CD4-positive, alpha-beta T cell (primary cell): ENCODE data around the gene RCOR1. TPM values are rescaled to one million over a fixed set of nuclear protein-coding genes. Genes with fewer than 3 reads are reported as not detected.

ENCODE experiments used
- ATAC-seq: fragments of 200-7000 bp; cut with Tn5 transposase; one replicate; pipeline ENCODE4 v1.10.0; 2022; ENCODE audit warnings: mild to moderate bottlenecking; ENCODE audit not compliant: poor library complexity
- CTCF ChIA-PET: fragments of 350-600 bp; sonication (Branson Sonifier 250); formaldehyde crosslinking; loops from one replicate; lab custom pipeline; 2021; ENCODE audit warnings: antibody characterized with exemption, inconsistent platforms; lab: Charles Lee
- POLR2A ChIA-PET: fragments of 350-600 bp; sonication (Branson Sonifier 250); formaldehyde crosslinking; loops from one replicate; lab custom pipeline; 2021; ENCODE audit warnings: antibody characterized with exemption, inconsistent platforms; lab: Charles Lee
- DNase-seq, 14 experiments: peaks; one replicate each; pipeline ENCODE4 v3.0.0-alpha.2; 2013 to 2020; ENCODE audit warnings: mixed read lengths in 2 of 14
- H3K27ac ChIP-seq, 2 donors: one replicate each; pipeline versions ENCODE4 v1.5.1 to v1.7.0; 2013; ENCODE audit warnings: low read length in 2 of 2, low read depth in 1 of 2, mild to moderate bottlenecking in 1 of 2
- H3K27me3 ChIP-seq, 2 experiments: 1 replicate in 1 of 2; 2 replicates in 1 of 2; pipeline versions ENCODE4 v1.6.1 to v1.7.0; 2013; ENCODE audit warnings: low read length in 2 of 2, control low read depth in 1 of 2, mild to moderate bottlenecking in 1 of 2, moderate library complexity in 1 of 2; ENCODE audit not compliant: insufficient read depth in 2 of 2, control insufficient read depth in 1 of 2
- H3K36me3 ChIP-seq: one replicate; pipeline ENCODE4 v1.6.1; 2013; ENCODE audit warnings: low read length, control low read depth; ENCODE audit not compliant: insufficient read depth
- H3K4me1 ChIP-seq: one replicate; pipeline ENCODE4 v1.6.1; 2013; ENCODE audit warnings: low read length, control low read depth; ENCODE audit not compliant: insufficient read depth
- H3K4me3 ChIP-seq: one replicate; pipeline ENCODE4 v1.5.1; 2013; ENCODE audit warnings: mild to moderate bottlenecking, low read length, moderate library complexity
- H3K9me3 ChIP-seq, 2 experiments: 1 replicate in 1 of 2; 2 replicates in 1 of 2; pipeline versions ENCODE4 v1.6.1 to v1.7.0; 2013; ENCODE audit warnings: low read length in 2 of 2, mild to moderate bottlenecking in 2 of 2, control low read depth in 1 of 2, moderate library complexity in 1 of 2; ENCODE audit not compliant: control insufficient read depth in 1 of 2, insufficient read depth in 1 of 2
- H3K27ac Mint-ChIP-seq: one replicate; pipeline ENCODE4 v1.8.0; 2020; ENCODE audit warnings: mixed read lengths
- H3K27me3 Mint-ChIP-seq: one replicate; pipeline ENCODE4 v1.8.0; 2021; ENCODE audit warnings: mixed read lengths
- H3K36me3 Mint-ChIP-seq: one replicate; pipeline ENCODE4 v1.8.0; 2021; ENCODE audit warnings: low read depth, mixed read lengths
- H3K4me1 Mint-ChIP-seq: one replicate; pipeline ENCODE4 v1.8.0; 2021; ENCODE audit warnings: low read depth, mixed read lengths
- H3K4me3 Mint-ChIP-seq: one replicate; pipeline ENCODE4 v1.8.0; 2020; ENCODE audit warnings: mild to moderate bottlenecking, mixed read lengths
- H3K9me3 Mint-ChIP-seq: one replicate; pipeline ENCODE4 v1.8.0; 2020; ENCODE audit warnings: mixed read lengths
- CTCF ChIP-seq: fragments of 200-600 bp; IDR thresholded peaks from one replicate; pipeline ENCODE4 v1.8.0; 2022; ENCODE audit warnings: antibody characterized with exemption, mild to moderate bottlenecking
- intact Hi-C, 2 experiments: fragments of 100-400 bp; cut with DNase I in 1 of 2; cut with micrococcal nuclease in 1 of 2; formaldehyde crosslinking; loops; one replicate each; pipeline versions ENCODE4 v1.15.1 to v1.9.0; 2023 to 2025; cut with DNase I, micrococcal nuclease
- total RNA-seq, 174 experiments: library from RNA in 2 of 174; stranded (reverse) in 2 of 174; gene quantifications; one replicate each; pipeline ENCODE4 v1.2.3 and lab custom pipeline; 2021 to 2026

RCOR1 gene
- total RNA-seq, 2 experiments from 2014 or later, result 20.5 to 23.1 TPM

- H3K4me3 ChIP-seq, result no peak overlapping the region
- H3K36me3 ChIP-seq, result peaks cover 67% of the 10 kb centered on the region
- Mint-ChIP-seq H3K9me3 (no peaks in the 10 kb centered on the region), H3K27me3 (no peaks in the 10 kb centered on the region), H3K27ac (no peak overlapping the region), H3K36me3 (peaks cover 80% of the 10 kb centered on the region), H3K4me3 (no peak overlapping the region), H3K4me1 (no peaks in the 10 kb centered on the region)
- DNase-seq (no peak), ATAC-seq (no peak)
- ChIA-PET CTCF (no interaction called here), POLR2A (no interaction called here)
- intact Hi-C loops, result no loop called here
- H3K9me3 ChIP-seq, result no peaks in the 10 kb centered on the region
- no peaks in the 10 kb centered on the region for H3K27me3 ChIP-seq
- H3K4me1 ChIP-seq, result no peaks in the 10 kb centered on the region
- no peak overlapping the region for H3K27ac ChIP-seq
- no peak for TF ChIP-seq CTCF
Measured at GRCh38 chr14:102727336-102728095, 135.1 kb downstream of the RCOR1 start.

DNA sequence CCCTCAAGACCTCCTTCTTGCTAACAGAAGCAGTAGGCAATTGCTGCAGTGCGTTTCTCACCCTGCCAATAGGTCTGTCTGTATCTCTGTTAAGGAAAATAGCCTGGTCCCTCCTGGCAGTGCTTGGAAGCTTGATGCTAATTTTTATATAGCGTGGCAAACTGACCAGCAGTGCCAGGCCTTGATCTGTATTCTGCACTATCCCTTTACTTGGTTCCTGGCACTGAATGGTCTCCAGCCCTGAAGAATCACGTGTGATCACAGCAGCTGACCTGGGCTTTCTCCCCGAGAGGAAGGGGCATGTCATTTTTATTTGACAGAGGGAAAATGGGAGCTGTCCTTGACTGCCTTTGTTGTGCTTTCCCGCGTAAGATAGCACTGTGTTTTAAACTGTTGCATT, 136.1 kb downstream of the RCOR1 start:
- Mint-ChIP-seq H3K4me3 (no peak overlapping the region), H3K27me3 (no peaks in the 10 kb centered on the region), H3K27ac (no peak overlapping the region), H3K36me3 (peaks cover 71% of the 10 kb centered on the region), H3K9me3 (no peaks in the 10 kb centered on the region), H3K4me1 (no peaks in the 10 kb centered on the region)
- Histone ChIP-seq H3K27me3 (no peaks in the 10 kb centered on the region), H3K4me1 (no peaks in the 10 kb centered on the region), H3K9me3 (no peaks in the 10 kb centered on the region), H3K27ac (no peak overlapping the region), H3K36me3 (peaks cover 57% of the 10 kb centered on the region), H3K4me3 (no peak overlapping the region)
- CTCF ChIA-PET, result interaction anchor here (0.6 kb wide), 1 partner anchor 115 kb away, joined by 3 read pairs; no protein-coding TSS in a partner anchor
- POLR2A ChIA-PET, result no interaction called here
- ATAC-seq (no peak), DNase-seq (no peak)
- no peak for TF ChIP-seq CTCF
- intact Hi-C loops, result no loop called here

DNA sequence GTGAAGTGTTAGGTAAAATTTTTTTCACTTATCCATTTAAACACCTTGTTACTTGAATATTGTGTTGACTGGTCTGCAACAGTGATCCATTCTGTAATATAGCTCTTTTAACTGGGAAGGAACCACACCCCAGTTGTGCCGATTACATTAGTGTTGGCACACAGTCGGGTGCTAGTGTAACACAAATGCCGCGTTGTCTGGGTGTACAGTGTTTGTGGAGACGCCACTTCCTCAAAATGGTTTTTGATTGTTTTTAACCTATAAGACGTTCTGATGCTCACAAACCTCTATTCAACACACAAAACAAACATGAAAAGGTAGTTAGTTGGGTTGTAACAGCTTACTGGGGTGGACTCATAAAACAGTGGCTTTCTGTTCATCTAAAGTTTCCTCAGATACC, 136.8 kb downstream of the RCOR1 start:
- no peaks in the 10 kb centered on the region for H3K9me3 Mint-ChIP-seq
- Histone ChIP-seq H3K36me3 (peaks cover 52% of the 10 kb centered on the region), H3K9me3 (no peaks in the 10 kb centered on the region), H3K27me3 (no peaks in the 10 kb centered on the region), H3K4me3 (no peak overlapping the region), H3K27ac (no peak overlapping the region), H3K4me1 (no peaks in the 10 kb centered on the region)
- no peak for TF ChIP-seq CTCF
- H3K4me1 Mint-ChIP-seq, result no peaks in the 10 kb centered on the region
- H3K4me3 Mint-ChIP-seq, result no peak overlapping the region
- intact Hi-C loops, result no loop called here
- peaks cover 63% of the 10 kb centered on the region for H3K36me3 Mint-ChIP-seq
- CTCF ChIA-PET, result no interaction called here
- DNase-seq (no peak), ATAC-seq (no peak)
- POLR2A ChIA-PET, result no interaction called here
- H3K27me3 Mint-ChIP-seq, result no peaks in the 10 kb centered on the region
- no peak overlapping the region for H3K27ac Mint-ChIP-seq
